Skeletal muscle cell (primary cell): ENCODE measurements around the gene RXRA.
"Not testable (repeated sequence)": the region's sequence is repeated elsewhere in the genome, so short reads cannot be mapped to it uniquely, and the experiment has no call there.

ENCODE experiments used
- DNase-seq: peaks from one replicate; pipeline ENCODE4 v3.0.0-alpha.2; 2010; ENCODE audit warnings: low read depth
- H3K4me3 ChIP-seq: 2 replicates; pipeline ENCODE4 v1.5.1; 2011; ENCODE audit warnings: low read depth, mild to moderate bottlenecking, control low read depth, low read length, moderate library complexity

The RXRA gene

GRCh38 chr9:134306636-134307600 lies 19.3 kb upstream of the RXRA start:
- no peak for DNase-seq
- no peak overlapping the region for H3K4me3 ChIP-seq

- no peak overlapping the region for H3K4me3 ChIP-seq
- no peak for DNase-seq
Measured at GRCh38 chr9:134307674-134308638, 18.3 kb upstream of the RXRA start.

GRCh38 chr9:134308639-134309220 lies 17.5 kb upstream of the RXRA start:
- DNase-seq, H3K4me3 ChIP-seq: not testable (repeated sequence)

GRCh38 chr9:134313470-134313869 lies 12.8 kb upstream of the RXRA start:
- H3K4me3 ChIP-seq = no peak overlapping the region
- no peak for DNase-seq

GRCh38 chr9:134314039-134314949 lies 12.0 kb upstream of the RXRA start:
- DNase-seq = no peak
- H3K4me3 ChIP-seq = no peak overlapping the region

GRCh38 chr9:134314950-134315715 lies 11.1 kb upstream of the RXRA start:
- no peak for DNase-seq
- H3K4me3 ChIP-seq = no peak overlapping the region

GRCh38 chr9:134315716-134316448 lies 10.4 kb upstream of the RXRA start:
- H3K4me3 ChIP-seq = no peak overlapping the region
- DNase-seq = no peak

GRCh38 chr9:134316449-134317160 lies 9.7 kb upstream of the RXRA start:
- DNase-seq = no peak
- no peak overlapping the region for H3K4me3 ChIP-seq

GRCh38 chr9:134317400-134317789 lies 8.9 kb upstream of the RXRA start:
- H3K4me3 ChIP-seq = no peak overlapping the region
- no peak for DNase-seq

GRCh38 chr9:134317790-134318414 lies 8.4 kb upstream of the RXRA start:
- peak; percentile 61 for DNase-seq
- no peak overlapping the region for H3K4me3 ChIP-seq

GRCh38 chr9:134318481-134318891 lies 7.8 kb upstream of the RXRA start:
- DNase-seq = no peak
- H3K4me3 ChIP-seq = no peak overlapping the region

GRCh38 chr9:134318941-134319305 lies 7.3 kb upstream of the RXRA start:
- no peak overlapping the region for H3K4me3 ChIP-seq

GRCh38 chr9:134319306-134320125 lies 6.7 kb upstream of the RXRA start:
- no peak overlapping the region for H3K4me3 ChIP-seq
- DNase-seq = no peak

More at GRCh38 chr9:134318941-134319305, 7.3 kb upstream of the RXRA start:
- no peak for DNase-seq

- DNase-seq = no peak
- no peak overlapping the region for H3K4me3 ChIP-seq
Measured at GRCh38 chr9:134320126-134320867, 6.0 kb upstream of the RXRA start.

GRCh38 chr9:134320868-134321471 lies 5.3 kb upstream of the RXRA start:
- no peak overlapping the region for H3K4me3 ChIP-seq
- no peak for DNase-seq
